Right ventricle myocardium inferior (tissue), 1 donor: ENCODE measurements around the gene CAMK2A. TPM values are rescaled to one million over a fixed set of nuclear protein-coding genes. Genes with fewer than 3 reads are reported as not detected.
A peak's percentile ranks its signal among the peaks of the same experiment; 100 is the strongest.

ENCODE experiments used
- ATAC-seq: fragments of 200-7000 bp; cut with Tn5 transposase; one replicate; pipeline ENCODE4 v1.9.1; 2020; ENCODE audit warnings: mild to moderate bottlenecking, moderate library complexity
- DNase-seq: peaks from one replicate; pipeline ENCODE4 v3.0.0; 2021; ENCODE audit errors: missing footprints
- intact Hi-C: fragments of 100-400 bp; cut with DNase I; formaldehyde crosslinking; loops from one replicate; pipeline ENCODE4 v1.11.0; 2022
- total RNA-seq: library from RNA; stranded (reverse); fragmentation: NEBNext Ultra II Directional; extraction: Animal tissue kit (Norgen Biotek cat#: 25700); gene quantifications from one replicate; pipeline ENCODE4 v1.2.1, GENCODE V29; 2021
- donor health status: DM: no; HTN: yes; CAD: no; lungs with severe emphysema.

The CAMK2A gene
- total RNA-seq, 1 donor from 2014 or later, result 17.0 TPM

GRCh38 chr5:150317048-150318003 lies 27.8 kb upstream of the CAMK2A start:
- ATAC-seq (no peak), DNase-seq (peak; percentile 57)
- intact Hi-C loops, result no loop called here

DNA sequence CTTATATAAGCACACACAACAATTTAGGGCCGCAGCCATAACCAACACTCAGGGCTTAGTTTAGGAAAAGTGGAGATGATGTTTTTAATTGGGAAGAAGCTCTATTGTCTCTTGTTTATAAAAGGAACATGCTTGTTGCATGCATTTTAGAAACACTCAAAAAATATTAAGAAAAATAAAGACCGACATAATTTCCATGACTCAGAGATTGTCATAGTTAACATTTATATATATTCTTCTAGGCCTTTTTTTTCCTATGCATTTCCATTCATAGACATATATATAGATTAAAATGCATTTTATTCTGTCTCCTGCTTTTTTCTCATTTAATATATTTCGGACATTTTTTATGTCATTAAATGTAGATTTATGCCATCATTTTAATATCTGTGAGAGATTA lies 26.7 kb upstream of the CAMK2A start:
- DNase-seq (no peak), ATAC-seq (no peak)
- intact Hi-C loops, result no loop called here

DNA sequence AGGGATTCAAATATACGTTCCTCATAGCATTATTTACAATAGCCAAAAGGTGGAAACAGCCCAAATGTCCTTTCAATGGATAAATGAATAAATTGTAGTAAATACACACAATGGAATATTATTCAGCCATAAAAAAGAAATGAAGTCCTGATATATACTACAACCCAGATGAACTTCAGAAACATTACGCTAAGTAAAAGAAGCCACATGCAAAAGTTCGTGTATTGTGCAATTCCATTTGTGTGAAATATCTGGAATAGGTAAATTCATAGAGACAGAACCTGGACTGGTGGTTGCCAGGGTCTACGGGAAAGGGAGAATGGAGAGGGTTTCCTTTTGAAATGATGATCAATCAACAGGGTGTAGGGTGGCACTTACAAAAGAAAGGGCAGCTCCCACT lies 25.7 kb upstream of the CAMK2A start:
- intact Hi-C loops, result no loop called here
- no peak for ATAC-seq
- DNase-seq, result no peak

- intact Hi-C loops, result no loop called here
- DNase-seq (no peak), ATAC-seq (no peak)
Measured at GRCh38 chr5:150313921-150314716, 24.5 kb upstream of the CAMK2A start.

- intact Hi-C loops, result no loop called here
- no peak for ATAC-seq
- no peak for DNase-seq
Measured at GRCh38 chr5:150313501-150313900, 23.9 kb upstream of the CAMK2A start.

DNA sequence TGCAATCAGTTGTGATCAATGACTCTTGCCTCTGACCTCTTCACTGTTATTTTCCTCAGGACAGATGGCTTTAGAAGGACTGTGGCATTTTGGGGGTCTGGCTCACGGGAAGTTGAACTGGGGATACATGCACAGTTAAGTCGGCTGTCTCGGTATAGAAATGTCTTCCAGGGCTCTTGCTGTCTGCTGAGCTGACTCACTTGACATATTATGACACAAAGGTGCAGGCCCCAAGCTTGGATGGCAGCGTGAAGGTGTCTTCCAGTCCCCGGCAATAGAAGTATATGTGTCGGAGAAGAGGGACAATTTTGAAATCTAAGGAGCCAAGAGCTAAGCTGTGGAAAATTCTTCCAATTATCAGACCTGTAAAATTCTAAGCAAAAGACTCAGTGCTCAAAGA lies 22.9 kb upstream of the CAMK2A start:
- no peak for ATAC-seq
- no peak for DNase-seq

DNA sequence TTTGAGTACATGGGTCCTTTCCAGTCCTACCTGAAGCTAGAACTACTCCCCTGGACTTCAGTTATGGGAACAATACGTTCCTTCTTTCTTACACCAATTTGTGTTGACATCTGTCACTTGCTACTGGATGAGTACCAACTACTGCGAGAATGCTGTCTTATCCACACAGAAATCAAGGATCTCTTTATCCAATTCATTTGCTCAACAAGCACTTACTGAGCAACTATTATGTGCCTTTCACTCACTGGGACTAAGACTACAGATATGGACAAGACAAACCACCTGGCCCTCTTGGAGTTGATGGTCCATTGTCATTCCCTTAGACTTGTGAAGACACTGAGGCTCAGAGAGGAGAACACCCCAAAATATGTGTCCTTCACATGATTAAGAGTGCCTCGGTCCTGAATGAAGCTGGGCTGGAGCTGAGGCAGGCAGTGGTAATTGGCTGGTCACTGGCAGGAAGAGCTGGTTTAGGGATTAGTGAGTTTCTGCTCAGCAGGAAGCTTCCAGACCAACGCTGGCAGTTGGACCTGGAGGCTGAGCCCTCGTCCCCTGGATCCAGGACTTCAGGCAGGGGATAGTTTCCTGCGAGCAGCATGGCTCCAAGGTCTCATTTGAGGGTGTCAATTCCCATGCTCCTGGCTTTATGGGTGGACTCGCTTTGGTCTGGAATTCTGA lies 21.6 kb upstream of the CAMK2A start:
- intact Hi-C loops, result no loop called here
- ATAC-seq, result no peak

More for the DNA sequence above, 22.9 kb upstream of the CAMK2A start:
- intact Hi-C loops, result no loop called here

GRCh38 chr5:150310246-150310645 lies 20.7 kb upstream of the CAMK2A start:
- intact Hi-C loops, result no loop called here
- ATAC-seq, result no peak
- no peak for DNase-seq

More for the DNA sequence above, 21.6 kb upstream of the CAMK2A start:
- no peak for DNase-seq

DNA sequence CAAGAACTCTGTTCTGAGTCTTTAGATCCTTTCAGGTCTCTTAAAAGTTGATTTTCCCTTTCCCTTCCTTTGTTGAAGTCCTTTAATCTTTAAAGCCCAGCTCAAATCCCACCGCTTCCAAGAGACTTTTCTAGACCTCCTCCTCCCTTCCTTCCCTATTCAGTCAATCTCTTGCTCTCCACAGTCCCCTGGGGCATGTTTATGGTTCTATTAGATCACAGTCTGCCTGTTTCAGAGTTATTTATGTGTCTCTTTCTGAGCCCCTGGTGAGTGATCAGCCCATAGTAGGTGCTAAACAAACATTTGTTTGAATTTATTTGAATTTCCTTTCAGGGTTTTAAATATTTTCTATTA lies 20.3 kb upstream of the CAMK2A start:
- intact Hi-C loops, result no loop called here
- no peak for DNase-seq
- ATAC-seq, result no peak

- DNase-seq, result no peak
- no peak for ATAC-seq
- intact Hi-C loops, result no loop called here
Measured at GRCh38 chr5:150309101-150309885, 19.7 kb upstream of the CAMK2A start.

GRCh38 chr5:150307617-150308426 lies 18.2 kb upstream of the CAMK2A start:
- intact Hi-C loops, result no loop called here
- ATAC-seq (no peak), DNase-seq (no peak)

- DNase-seq (no peak), ATAC-seq (no peak)
- intact Hi-C loops, result no loop called here
Measured at GRCh38 chr5:150306775-150307174, 17.2 kb upstream of the CAMK2A start.

- DNase-seq (no peak), ATAC-seq (no peak)
- intact Hi-C loops, result no loop called here
Measured at GRCh38 chr5:150305557-150305956, 16.0 kb upstream of the CAMK2A start.

- no peak for DNase-seq
- intact Hi-C loops, result no loop called here
- no peak for ATAC-seq
Measured at GRCh38 chr5:150305095-150305494, 15.5 kb upstream of the CAMK2A start.

DNA sequence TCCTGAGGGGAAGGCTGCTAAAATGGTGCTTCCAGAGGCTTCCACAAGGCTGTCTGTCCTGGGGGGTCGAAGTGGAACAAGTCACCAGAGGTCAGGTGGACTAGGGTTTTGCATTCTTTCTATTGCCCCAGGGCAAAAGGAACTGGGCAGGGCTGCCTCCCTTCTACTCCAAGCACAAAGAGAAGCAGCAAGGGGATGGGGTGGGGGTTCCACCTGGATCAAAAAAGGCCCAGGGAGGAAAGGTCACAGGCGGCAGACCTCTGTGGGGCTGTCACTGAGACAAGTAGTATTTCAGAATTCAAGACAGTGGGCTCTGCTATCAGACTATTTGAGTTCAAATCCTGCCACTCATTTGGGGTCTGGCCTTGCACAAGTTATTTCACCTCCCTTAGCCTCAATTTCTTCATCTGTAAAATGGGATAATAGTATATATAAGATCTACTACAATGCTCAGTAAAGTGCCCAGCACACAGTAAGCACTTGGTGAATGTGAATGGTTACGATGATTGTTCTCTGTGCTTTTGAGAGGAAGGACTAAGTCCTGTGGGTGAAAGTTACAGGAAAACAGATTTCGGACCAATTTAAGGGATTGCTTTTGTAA lies 15.0 kb upstream of the CAMK2A start:
- ATAC-seq (no peak), DNase-seq (no peak)
- intact Hi-C loops, result no loop called here

DNA sequence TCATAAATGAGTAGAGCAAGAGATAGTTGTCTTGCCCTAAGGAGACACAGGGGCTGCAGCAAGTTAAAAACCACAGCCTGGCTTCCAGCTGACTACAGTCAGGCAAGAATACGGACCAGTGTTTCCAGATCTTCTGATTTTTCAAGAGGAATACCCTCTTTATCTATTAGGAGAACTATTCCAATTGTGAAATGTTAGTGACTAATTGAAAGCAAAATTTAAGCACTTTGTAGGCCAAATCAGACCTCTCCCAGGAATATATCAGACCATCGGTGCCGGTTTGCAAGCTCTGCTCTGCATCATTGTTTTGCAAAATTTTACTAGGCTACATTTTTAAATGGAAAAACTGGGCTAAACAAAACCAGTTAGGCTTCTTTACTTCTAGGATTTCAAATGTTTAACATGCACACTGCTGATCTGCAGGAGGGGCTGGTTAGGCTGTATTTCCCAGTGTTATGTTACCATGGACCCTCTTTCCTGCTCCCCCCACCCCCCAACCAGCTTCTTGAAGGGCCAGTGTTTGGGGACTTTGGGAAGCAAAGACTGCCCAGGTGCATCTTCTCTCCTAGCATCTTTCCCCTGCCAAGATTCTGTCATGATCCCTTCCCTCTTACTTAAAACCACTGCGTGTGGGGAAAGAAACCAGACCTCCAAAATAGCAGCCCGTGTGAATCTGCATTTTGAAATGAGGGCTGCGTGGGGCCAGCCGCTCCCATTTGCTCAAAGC lies 14.2 kb upstream of the CAMK2A start:
- ATAC-seq (no peak), DNase-seq (no peak)
- intact Hi-C loops, result no loop called here

DNA sequence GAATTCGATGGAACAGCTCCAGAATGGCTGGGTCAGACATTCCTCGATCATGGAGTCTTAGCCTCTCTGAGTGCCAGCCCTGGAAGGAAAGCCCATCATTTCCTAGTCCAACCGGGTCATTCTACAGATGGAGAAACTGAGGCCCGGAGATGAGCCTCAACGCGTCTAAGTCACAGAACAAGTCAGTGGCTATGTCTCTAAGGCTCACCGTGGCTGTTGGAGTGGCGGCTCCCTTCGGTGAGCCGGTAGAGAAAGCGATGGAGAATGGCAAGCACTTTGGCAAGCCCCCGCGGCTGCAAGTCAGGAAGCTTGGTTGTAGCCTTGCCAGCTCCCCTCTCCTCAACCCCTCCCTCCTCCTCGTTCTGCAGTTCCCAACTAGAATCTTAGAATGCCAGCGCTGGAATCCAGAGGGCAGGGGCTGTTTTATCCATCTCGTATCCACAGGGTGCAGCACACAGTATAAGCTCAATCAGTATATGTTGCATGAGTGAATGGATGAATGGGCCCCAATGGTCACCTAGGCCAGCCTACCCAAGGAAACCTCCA lies 13.6 kb upstream of the CAMK2A start:
- ATAC-seq (no peak), DNase-seq (no peak)
- intact Hi-C loops, result no loop called here
